ENCODE data around the gene PLA2G4A. TPM values are rescaled to one million over a fixed set of nuclear protein-coding genes. Genes with fewer than 3 reads are reported as not detected.

Gene PLA2G4A
- total RNA-seq, 4 donors from 2014 or later = 11.0 to 13.8 (median 11.6) TPM

DNA sequence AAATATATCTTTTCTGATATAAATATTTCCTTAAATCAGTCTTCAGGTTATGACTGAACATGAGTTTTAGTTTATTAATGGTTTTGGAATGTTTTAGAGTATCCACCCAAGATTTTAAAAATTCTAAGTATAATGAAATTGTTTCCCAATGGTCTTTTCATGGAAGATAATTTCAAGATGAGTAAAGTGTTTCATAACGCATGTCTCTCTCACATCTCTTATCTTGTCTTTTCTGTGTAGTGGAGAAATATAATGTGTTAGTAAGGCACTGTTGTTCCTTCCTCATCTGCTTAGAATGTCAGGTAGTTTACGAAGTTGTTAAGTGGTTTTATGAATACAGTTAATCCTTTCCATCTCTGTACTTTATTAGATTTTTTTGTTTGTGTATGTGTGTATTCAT, 49.6 kb downstream of the PLA2G4A start:
- Histone ChIP-seq H3K4me3 (no peak overlapping the region), H3K9me3 (no peaks in the 10 kb centered on the region), H3K27me3 (no peaks in the 10 kb centered on the region), H3K36me3 (no peaks in the 10 kb centered on the region), H3K27ac (no peak overlapping the region), H3K4me1 (peaks cover 14% of the 10 kb centered on the region)
- WGBS = 73% methylated on average over 2 of the region's 2 CpGs
- DNase-seq (ENCODE audit: low spot score in 2 of 2) = no peak
- TF ChIP-seq, protein P1, sequence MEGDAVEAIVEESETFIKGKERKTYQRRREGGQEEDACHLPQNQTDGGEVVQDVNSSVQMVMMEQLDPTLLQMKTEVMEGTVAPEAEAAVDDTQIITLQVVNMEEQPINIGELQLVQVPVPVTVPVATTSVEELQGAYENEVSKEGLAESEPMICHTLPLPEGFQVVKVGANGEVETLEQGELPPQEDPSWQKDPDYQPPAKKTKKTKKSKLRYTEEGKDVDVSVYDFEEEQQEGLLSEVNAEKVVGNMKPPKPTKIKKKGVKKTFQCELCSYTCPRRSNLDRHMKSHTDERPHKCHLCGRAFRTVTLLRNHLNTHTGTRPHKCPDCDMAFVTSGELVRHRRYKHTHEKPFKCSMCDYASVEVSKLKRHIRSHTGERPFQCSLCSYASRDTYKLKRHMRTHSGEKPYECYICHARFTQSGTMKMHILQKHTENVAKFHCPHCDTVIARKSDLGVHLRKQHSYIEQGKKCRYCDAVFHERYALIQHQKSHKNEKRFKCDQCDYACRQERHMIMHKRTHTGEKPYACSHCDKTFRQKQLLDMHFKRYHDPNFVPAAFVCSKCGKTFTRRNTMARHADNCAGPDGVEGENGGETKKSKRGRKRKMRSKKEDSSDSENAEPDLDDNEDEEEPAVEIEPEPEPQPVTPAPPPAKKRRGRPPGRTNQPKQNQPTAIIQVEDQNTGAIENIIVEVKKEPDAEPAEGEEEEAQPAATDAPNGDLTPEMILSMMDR (IDR thresholded peaks at IDR 0.05) = no peak
- no peak for TF ChIP-seq EP300 (IDR thresholded peaks at IDR 0.05)
- no peak for TF ChIP-seq POLR2A (IDR thresholded peaks at IDR 0.05)

DNA sequence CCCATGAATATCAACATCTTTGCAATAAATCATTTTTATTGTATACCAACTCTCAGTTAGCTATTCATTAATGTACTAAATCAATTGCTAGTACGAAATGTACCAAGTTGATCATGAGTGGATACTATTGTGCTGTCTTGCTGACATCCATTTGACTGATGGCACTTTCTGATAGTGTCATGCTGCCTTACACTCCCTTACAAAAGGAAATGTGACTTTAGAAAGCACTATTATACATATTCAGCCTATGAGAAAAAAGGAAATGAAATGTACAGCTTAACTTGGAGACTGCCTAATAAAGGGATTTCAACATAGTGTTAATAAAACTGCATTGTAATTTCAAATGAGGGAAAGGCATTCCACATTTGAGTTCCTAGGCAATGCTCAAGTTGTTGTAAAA, 52.2 kb downstream of the PLA2G4A start:
- peaks cover 3% of the 10 kb centered on the region for H3K4me1 ChIP-seq
- no peak overlapping the region for H3K27ac ChIP-seq
- no peaks in the 10 kb centered on the region for H3K27me3 ChIP-seq
- no peaks in the 10 kb centered on the region for H3K9me3 ChIP-seq
- H3K4me3 ChIP-seq = no peak overlapping the region
- no peak for DNase-seq (ENCODE audit: low spot score in 2 of 2)
- TF ChIP-seq, protein P1 (IDR thresholded peaks at IDR 0.05) = no peak
- TF ChIP-seq EP300 (IDR thresholded peaks at IDR 0.05) (no peak), POLR2A (IDR thresholded peaks at IDR 0.05) (no peak), POLR2AphosphoS5 (IDR thresholded peaks at IDR 0.05) (no peak)
- no peaks in the 10 kb centered on the region for H3K36me3 ChIP-seq
- 85% methylated on average over 1 of the region's 1 CpG for WGBS

DNA sequence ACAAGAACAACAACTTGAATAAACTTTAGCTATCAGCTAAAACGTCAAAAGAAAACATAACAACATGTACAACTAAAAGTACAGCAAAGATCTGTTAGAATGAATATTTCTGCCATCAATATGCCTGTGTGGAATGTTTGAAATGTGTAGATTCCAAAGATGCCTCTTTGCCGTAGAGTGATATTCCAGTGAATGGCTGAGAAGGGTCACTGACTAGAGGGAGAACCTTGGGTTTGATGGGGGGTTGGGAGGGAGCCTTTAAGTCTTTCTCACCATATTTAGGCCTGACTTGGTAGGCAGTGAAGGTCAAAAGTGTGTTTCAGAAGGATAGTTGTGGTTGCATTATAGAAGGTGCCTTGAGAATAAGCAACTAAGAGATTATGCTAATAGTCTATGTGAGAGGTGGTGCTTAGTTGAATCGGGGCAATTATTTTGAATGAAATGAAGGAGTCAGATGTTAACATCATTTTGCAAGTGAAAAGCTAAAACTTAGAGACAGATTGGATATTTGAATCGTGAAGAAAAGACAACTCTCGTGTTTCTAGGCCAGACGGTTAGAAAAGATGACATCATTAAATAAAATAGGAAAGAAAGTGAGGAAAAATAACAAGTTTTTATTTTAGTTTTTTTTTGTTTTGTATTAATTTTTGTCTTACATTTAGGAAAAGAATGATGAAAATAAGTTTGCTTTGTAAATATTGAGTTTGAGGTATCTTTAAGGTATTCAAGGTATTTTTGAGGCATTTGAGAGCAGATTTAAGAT, 53.8 kb downstream of the PLA2G4A start:
- 88% methylated on average over 6 of the region's 6 CpGs for WGBS
- DNase-seq (ENCODE audit: low spot score in 2 of 2) = no peak
- TF ChIP-seq, protein P1 (IDR thresholded peaks at IDR 0.05) = no peak
- TF ChIP-seq POLR2AphosphoS5 (IDR thresholded peaks at IDR 0.05) (no peak), POLR2A (IDR thresholded peaks at IDR 0.05) (no peak)

DNA sequence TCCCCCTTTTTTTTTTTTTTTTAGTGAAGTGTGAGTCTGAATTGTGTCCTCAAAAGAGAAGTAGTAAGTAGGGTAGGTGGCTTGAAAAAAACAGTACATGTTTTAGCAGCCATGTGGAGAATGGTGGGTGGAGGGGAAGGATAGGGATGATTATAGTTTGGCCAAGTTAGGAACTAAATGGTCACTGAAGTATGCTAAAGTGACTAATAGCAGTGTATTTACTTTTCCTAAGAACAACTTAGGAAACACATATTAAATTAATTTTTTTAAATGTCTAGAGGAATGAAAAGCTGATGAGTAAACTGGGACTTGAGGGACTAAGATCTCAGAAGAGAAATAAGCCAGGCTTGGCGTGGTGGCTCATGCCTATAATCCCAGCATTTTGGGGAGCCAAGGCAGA, 55.5 kb downstream of the PLA2G4A start:
- Histone ChIP-seq H3K9me3 (no peaks in the 10 kb centered on the region), H3K4me3 (no peak overlapping the region), H3K4me1 (no peaks in the 10 kb centered on the region), H3K27ac (no peak overlapping the region), H3K27me3 (no peaks in the 10 kb centered on the region), H3K36me3 (no peaks in the 10 kb centered on the region)
- no peak for DNase-seq (ENCODE audit: low spot score in 2 of 2)
- 79% methylated on average over 1 of the region's 1 CpG for WGBS
- TF ChIP-seq POLR2AphosphoS5 (IDR thresholded peaks at IDR 0.05) (no peak), POLR2A (IDR thresholded peaks at IDR 0.05) (no peak), EP300 (IDR thresholded peaks at IDR 0.05) (no peak)
- TF ChIP-seq, protein P1 (IDR thresholded peaks at IDR 0.05) = no peak

More for the DNA sequence above, 53.8 kb downstream of the PLA2G4A start:
- H3K36me3 ChIP-seq = no peaks in the 10 kb centered on the region
- no peaks in the 10 kb centered on the region for H3K4me1 ChIP-seq
- no peak overlapping the region for H3K27ac ChIP-seq
- no peak overlapping the region for H3K4me3 ChIP-seq
- no peaks in the 10 kb centered on the region for H3K27me3 ChIP-seq
- no peaks in the 10 kb centered on the region for H3K9me3 ChIP-seq

DNA sequence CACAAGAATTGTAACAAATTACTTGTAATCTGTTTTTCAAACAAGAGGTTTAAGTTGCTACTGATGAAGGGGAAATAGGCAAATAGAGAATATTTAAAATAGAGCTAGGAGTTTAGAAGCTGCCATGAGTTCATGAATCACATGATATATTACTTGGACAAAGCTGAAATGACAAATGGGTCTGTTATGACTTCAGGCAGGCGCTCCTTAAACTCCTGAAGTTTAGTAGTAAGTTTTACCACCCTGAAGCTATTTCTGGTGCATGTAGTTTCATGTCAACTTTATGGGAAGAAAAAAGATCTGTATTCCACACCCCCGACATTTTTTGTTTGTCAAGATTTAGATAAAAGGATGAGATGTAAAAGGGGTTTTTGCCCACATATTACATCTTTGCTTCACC, 58.5 kb downstream of the PLA2G4A start:
- no peak for DNase-seq (ENCODE audit: low spot score in 2 of 2)
- Histone ChIP-seq H3K27me3 (no peaks in the 10 kb centered on the region), H3K9me3 (no peaks in the 10 kb centered on the region), H3K36me3 (no peaks in the 10 kb centered on the region), H3K4me3 (no peak overlapping the region), H3K27ac (no peak overlapping the region), H3K4me1 (no peaks in the 10 kb centered on the region)
- no peak for TF ChIP-seq POLR2A (IDR thresholded peaks at IDR 0.05)
- no peak for TF ChIP-seq EP300 (IDR thresholded peaks at IDR 0.05)
- no peak for TF ChIP-seq POLR2AphosphoS5 (IDR thresholded peaks at IDR 0.05)
- TF ChIP-seq, protein P1 (IDR thresholded peaks at IDR 0.05) = no peak
- WGBS = 53% methylated on average over 2 of the region's 2 CpGs

Data from suprapubic skin (tissue), 4 donors.